ENCODE data around the gene TEKT2.

The TEKT2 gene

DNA sequence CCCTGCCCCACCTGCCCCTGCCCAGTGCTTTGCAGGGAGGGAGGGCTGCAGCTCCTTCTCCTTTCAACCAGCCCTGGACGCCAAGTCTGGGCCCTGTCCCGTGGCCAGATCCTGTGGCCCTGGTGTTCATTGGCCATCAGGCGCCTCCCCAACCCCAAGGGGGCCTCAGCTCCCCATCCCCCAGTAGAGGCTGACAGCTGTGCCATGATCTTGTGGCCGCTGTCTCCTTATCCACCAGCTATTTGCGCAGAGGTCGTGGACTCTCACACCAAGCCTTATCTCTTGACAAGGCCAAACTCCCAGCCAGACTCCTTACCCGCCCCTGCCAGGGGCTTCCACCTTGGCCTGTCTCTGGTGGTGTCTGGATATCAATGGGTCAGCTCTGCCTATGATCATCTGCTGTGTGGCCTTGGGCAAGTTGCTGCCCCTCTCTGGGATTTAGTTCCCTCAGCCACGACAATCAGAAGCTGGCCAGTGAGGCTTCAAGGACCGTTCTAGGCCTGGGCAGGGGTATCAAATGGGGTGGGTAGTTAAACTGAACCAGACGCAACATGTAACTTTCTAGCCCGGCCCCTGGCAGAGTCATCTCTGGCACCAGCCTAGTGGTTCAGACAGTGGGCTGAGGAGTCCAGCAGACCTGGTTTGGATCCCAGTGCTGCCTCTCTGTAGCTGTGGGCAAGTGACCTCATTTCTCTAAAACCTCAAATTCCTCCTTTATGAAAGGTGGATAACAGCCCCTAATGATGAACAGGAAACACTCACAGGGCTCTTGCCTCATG lies 44.4 kb downstream of the TEKT2 start:
- DNase-seq (ENCODE audit: low read depth, low spot score): no peak

DNA sequence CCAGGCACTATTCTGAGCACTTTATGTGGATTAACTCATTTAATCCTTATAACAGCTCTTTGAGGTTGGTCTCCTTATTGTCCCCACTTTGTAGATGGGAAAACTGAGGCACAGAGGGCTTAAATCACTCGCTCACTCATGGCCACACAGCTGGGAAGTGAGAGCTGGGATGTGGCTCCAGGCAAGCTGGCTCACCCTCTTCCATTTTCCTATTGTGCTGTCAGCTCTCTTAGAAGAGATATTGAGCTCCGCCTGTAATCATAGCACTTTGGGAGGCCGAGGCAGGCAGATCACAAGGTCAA lies 45.0 kb downstream of the TEKT2 start:
- no peak for DNase-seq (ENCODE audit: low read depth, low spot score)

DNA sequence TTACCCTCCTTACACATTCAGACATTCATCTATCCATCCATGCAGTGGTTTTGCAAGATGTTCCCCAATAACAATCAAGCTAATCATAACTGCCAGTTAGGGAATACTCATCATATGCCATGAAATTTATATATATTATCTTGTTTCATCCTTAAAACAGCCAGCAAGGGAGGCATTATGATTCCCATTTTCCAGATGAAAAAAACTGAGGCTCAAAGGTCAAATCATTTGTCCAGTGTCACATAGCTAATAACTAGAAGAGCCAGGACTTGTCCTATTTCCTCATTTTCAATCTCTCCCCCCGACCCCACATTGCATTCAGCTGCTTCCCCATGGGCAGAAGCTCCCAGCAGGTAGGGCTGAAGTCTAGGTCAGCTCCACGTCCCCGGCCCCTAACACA lies 48.1 kb downstream of the TEKT2 start:
- no peak for DNase-seq (ENCODE audit: low read depth, low spot score)

DNA sequence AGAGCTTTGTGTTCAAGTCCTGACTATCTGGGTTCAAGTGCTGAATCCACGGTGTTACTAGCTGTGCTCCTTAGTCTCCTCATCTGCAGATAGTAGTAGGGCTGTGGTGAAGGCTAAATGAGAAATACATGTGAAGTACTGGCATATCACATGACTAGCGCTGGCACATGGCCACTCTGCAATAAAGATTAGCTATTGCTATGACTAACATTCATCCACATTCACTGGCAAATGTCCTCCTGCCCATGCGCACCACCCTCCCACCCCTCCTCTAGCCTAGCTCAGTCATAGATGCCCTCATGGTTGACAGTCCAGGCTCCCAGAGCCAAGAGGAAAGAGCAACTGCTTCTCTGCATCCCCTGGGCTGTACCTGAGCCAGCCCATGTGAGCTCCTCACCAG lies 49.6 kb downstream of the TEKT2 start:
- DNase-seq (ENCODE audit: low read depth, low spot score): no peak

DNA sequence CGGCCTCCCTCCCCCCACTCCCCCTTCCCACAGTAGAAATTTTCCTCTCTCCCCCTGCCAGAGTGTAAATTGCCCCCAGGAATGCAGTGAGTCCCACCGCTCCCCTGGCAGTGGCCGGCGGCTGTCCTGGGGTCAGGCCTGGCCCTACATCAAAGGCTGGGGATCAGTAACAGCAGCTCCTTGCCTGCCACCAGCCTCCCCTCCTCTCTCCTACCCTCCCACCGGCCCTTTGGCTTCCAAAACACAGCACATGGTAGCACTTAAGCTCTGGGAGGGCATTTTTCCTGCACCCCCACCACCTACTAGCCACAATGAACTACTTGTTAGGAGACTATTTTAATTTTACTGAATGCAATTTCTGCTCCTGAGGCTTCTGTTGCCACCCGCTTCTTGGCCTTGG lies 50.1 kb downstream of the TEKT2 start:
- DNase-seq (ENCODE audit: low read depth, low spot score): no peak

DNA sequence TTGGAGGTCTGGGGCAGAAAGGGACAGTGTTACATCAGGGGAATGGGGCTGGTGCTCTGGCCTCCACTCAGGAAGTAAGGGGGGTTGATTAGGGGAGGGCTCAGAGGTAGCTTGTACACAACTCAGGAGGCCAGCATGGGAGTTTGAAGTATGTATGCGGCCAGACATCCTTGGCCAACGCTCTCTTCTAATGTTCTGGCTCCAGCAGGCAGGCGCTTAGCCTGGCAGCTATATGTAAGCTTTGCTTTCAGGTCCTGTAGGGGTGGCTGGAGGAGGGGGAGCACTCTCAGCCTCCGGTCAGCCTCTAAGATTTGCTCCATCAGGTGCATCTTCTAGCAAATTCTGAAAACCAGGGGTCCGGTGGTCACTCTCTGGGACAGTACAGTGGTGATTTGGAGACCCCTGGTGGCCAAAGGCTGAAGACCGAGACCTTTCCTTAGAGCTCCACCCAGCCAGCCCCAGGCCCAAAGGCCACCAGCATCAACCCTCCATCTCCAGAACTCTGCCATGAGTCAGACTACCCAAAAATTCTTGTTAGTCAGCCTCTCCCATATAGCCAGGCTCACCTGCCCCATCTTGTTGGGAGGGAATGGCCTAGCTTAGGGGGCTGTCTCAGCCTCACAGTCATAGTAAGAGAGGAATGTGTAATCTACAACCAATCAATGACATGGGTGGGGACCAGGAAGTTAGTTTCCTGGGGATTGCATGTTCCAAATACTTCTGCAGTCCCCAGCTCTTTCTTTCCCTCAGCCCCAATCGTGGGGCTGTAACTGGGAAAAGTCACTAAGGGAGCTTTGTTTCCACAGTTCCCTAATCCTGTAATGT lies 50.8 kb downstream of the TEKT2 start:
- no peak for DNase-seq (ENCODE audit: low read depth, low spot score)

DNA sequence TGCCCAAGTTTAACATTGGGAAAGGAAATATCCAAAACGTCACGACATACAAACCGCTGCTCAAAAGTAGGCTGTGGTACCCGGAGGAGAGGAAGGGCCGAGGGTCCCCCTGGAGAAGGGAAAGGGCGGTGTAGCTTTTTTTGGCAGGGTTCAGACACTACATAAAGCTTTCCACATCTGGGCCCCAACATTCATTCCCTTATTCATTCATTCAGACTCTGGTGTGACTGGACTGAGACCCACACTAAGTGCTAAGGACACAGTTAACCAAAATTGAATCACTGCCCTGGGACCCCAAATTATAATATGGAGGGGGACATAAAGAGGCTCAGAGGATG lies 51.4 kb downstream of the TEKT2 start:
- no peak for DNase-seq (ENCODE audit: low read depth, low spot score)

DNA sequence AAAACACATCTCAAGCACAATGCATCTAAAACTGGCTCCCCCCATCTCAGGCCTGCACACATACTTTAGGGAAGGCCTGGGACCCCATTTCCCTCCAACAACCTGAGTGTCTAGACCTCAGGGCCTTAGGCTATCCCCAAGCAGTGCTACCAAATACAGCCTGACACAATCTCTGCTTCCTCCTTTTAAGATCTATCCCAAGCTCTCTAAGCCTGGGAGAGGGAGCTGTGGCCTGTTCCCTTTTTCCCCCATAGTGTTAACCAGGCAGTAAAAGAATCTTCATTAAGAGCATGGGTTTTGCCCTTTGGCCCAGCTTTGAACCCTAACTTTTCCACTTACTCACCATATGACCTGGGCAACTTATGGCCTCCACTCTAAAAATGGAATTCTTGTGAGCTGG lies 51.9 kb downstream of the TEKT2 start:
- no peak for DNase-seq (ENCODE audit: low read depth, low spot score)

DNA sequence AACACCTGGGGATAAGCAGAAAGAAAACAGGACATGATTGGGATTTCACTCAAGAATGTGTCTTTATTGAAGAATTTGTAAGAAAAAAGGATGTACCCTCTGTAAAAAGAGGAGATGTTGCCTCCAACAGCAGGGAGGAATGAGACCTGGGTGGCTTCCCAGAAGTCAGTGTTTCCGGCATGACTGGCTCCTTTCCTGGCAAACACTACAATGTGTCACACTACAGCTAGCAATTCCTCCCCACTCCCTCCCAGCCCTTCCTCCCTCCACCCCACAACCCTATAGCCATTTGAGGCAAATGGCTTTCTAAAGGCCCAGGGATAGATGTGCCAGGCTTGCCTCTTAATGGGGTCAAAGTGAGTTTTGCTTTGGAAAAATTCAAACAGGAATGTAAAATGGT lies 52.6 kb downstream of the TEKT2 start:
- DNase-seq (ENCODE audit: low read depth, low spot score): no peak

DNA sequence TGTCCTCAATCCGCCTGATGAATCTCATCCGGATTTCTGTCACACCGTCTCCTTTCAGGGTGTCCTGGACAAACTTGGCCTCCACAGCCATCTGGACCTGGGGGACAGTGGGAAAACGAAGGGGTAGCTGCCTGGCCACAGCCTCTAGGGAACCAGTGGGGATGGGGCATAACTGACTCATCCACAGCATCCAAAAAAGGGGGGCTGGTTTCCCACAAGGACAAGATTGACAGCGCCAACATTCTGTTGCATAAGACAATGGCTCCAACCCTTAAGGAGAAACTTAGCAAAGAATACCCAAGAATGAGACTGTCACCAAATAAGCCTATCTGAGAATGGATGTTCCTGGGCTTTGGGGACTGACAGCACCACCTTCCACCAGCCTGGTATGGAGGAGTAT lies 53.3 kb downstream of the TEKT2 start:
- no peak for DNase-seq (ENCODE audit: low read depth, low spot score)

DNA sequence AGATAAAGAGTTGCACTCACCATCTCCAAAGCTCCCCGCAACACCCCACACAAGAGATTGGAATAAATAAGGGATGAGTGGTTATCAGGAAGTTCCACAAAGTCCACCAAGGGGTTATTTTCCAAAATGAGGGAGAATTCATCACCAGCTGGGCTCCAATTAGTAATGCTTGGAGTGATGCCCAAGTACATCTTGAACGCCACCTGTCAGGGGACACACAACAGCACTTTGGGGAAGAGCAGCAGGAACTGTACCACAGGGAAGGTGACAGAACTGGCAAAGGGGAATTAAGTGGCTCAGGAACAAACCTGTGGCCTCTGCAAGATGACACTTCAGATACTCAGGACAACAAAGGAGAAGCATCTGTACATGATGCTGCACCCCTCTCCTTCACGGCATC lies 53.9 kb downstream of the TEKT2 start:
- DNase-seq (ENCODE audit: low read depth, low spot score): no peak

Data from brain pericyte (primary cell).